HepG2 (cell line): Measurements from ENCODE around the gene DIRAS1. TPM values are rescaled to one million over a fixed set of nuclear protein-coding genes. Genes with fewer than 3 reads are reported as not detected.

ENCODE experiments used
- ETV6 ChIP-seq: sonication (generic); formaldehyde crosslinking; conservative IDR thresholded peaks from 2 replicates; pipeline ENCODE4 v1.4.0; 2020; ENCODE audit warnings: missing genetic modification reagents
- FOXJ3 ChIP-seq: sonication (generic); formaldehyde crosslinking; IDR thresholded peaks from 2 replicates; pipeline ENCODE4 v1.4.0; 2020; ENCODE audit warnings: missing genetic modification reagents, mild to moderate bottlenecking, borderline replicate concordance
- HDAC6 ChIP-seq: fragments of 200-600 bp; sonication (generic); IDR thresholded peaks from 2 replicates; pipeline ENCODE4 v1.7.0; 2017; ENCODE audit warnings: mild to moderate bottlenecking, antibody characterized with exemption, low read length, low read depth
- KDM2A ChIP-seq: sonication (generic); formaldehyde crosslinking; IDR thresholded peaks from 2 replicates; pipeline ENCODE4 v1.4.0; 2020; ENCODE audit warnings: low read depth, missing genetic modification reagents, borderline replicate concordance
- MEIS1 ChIP-seq: sonication (generic); formaldehyde crosslinking; IDR thresholded peaks from 2 replicates; pipeline ENCODE4 v1.9.0; 2021; ENCODE audit warnings: mild to moderate bottlenecking, missing genetic modification reagents, moderate library complexity, borderline replicate concordance
- NR2F6 ChIP-seq, 2 experiments: IDR thresholded peaks; 2 replicates each; pipeline ENCODE4 v1.6.1; 2016; ENCODE audit warnings: antibody characterized with exemption in 1 of 2, mild to moderate bottlenecking in 1 of 2
- SMARCC2 ChIP-seq: fragments of 450-650 bp; IDR thresholded peaks from 2 replicates; pipeline ENCODE4 v1.6.1; 2017; ENCODE audit warnings: antibody characterized with exemption, mild to moderate bottlenecking
- SOX6 ChIP-seq, 2 experiments: fragments of 450-650 bp in 1 of 2; sonication (generic) in 1 of 2; formaldehyde crosslinking in 1 of 2; IDR thresholded peaks; 2 replicates each; pipeline versions ENCODE4 v1.4.0 to v1.6.1; 2017 to 2020; ENCODE audit warnings: antibody characterized with exemption in 1 of 2, mild to moderate bottlenecking in 1 of 2, missing genetic modification reagents in 1 of 2
- SPEN ChIP-seq: sonication (generic); formaldehyde crosslinking; IDR thresholded peaks from 2 replicates; pipeline ENCODE4 v1.5.1; 2020; ENCODE audit warnings: low read depth, mild to moderate bottlenecking, missing genetic modification reagents
- TARDBP ChIP-seq: sonication (generic); formaldehyde crosslinking; IDR thresholded peaks from 2 replicates; pipeline ENCODE4 v1.8.0; 2022; ENCODE audit warnings: mild to moderate bottlenecking, missing genetic modification reagents
- TCF12 ChIP-seq, 2 experiments: fragments of 450-650 bp in 1 of 2; sonication (generic) in 1 of 2; formaldehyde crosslinking in 1 of 2; IDR thresholded peaks; 2 replicates each; pipeline versions ENCODE4 v1.6.1 to v1.8.0; 2017 to 2022; ENCODE audit warnings: antibody characterized with exemption in 1 of 2, mild to moderate bottlenecking in 1 of 2, missing genetic modification reagents in 1 of 2, moderate library complexity in 1 of 2
- ZNF264 ChIP-seq: sonication (generic); formaldehyde crosslinking; IDR thresholded peaks from 2 replicates; pipeline ENCODE4 v1.4.0; 2020; ENCODE audit warnings: missing genetic modification reagents
- ZNF382 ChIP-seq: sonication (generic); formaldehyde crosslinking; IDR thresholded peaks from 2 replicates; pipeline ENCODE4 v1.5.0; 2020; ENCODE audit warnings: missing genetic modification reagents, mild to moderate bottlenecking, borderline replicate concordance
- ZNF44 ChIP-seq: sonication (generic); formaldehyde crosslinking; IDR thresholded peaks from 2 replicates; pipeline ENCODE4 v1.5.1; 2020; ENCODE audit warnings: mild to moderate bottlenecking, missing genetic modification reagents
- ZNF672 ChIP-seq: sonication (generic); formaldehyde crosslinking; IDR thresholded peaks from 2 replicates; pipeline ENCODE4 v1.8.1; 2022; ENCODE audit warnings: missing genetic modification reagents
- polyA plus RNA-seq, 8 experiments: library from polyadenylated mRNA; depleted of rRNA in 3 of 8; stranded (reverse) in 7 of 8; unstranded in 1 of 8; fragments of >200 nt; fragmentation: Illumina TruSeq in 4 of 8; extraction: Trizol in 4 of 8; gene quantifications; 2 replicates each; pipeline versions ENCODE4 v1.2.1 to v1.2.3, GENCODE V29; 2011 to 2016; ENCODE audit warnings: low read depth in 4 of 8, missing spikeins in 1 of 8, mixed read lengths in 1 of 8; ENCODE audit not compliant: insufficient read depth in 1 of 8
- total RNA-seq, 5 experiments: library from RNA; depleted of rRNA; stranded (reverse); fragments of >200 nt; fragmentation: Illumina TruSeq; extraction: Trizol; gene quantifications; 2 replicates each; pipeline ENCODE4 v1.2.3, GENCODE V29; 2016; ENCODE audit warnings: low read depth in 1 of 5
- TF ChIP-seq, protein P1 (sequence below): sonication (generic); formaldehyde crosslinking; IDR thresholded peaks from 2 replicates; pipeline ENCODE4 v1.4.0; 2020; ENCODE audit warnings: missing genetic modification reagents
- TF ChIP-seq, protein P2 (sequence below): sonication (generic); formaldehyde crosslinking; IDR thresholded peaks from 2 replicates; pipeline ENCODE4 v1.4.0; 2020; ENCODE audit warnings: low read depth, mild to moderate bottlenecking, missing genetic modification reagents
- TF ChIP-seq, protein P3 (sequence below): sonication (generic); formaldehyde crosslinking; IDR thresholded peaks from 2 replicates; pipeline ENCODE4 v1.5.1; 2020; ENCODE audit warnings: mild to moderate bottlenecking, missing genetic modification reagents, moderate library complexity
- TF ChIP-seq, protein P4 (sequence below): IDR thresholded peaks from 2 replicates; pipeline ENCODE4 v1.6.1; 2016; ENCODE audit warnings: missing compliant biosample characterization, missing genetic modification reagents, borderline replicate concordance
- TF ChIP-seq, protein P5 (sequence below): sonication (generic); formaldehyde crosslinking; IDR thresholded peaks from 2 replicates; pipeline ENCODE4 v1.5.0; 2020; ENCODE audit warnings: missing genetic modification reagents

DIRAS1 gene
- total and polyA plus RNA-seq, 2 of the 13 experiments (the other 11 are each of a cell fraction or from before 2014, with no cell fraction given) = 0.97 to 1.8 TPM

DNA sequence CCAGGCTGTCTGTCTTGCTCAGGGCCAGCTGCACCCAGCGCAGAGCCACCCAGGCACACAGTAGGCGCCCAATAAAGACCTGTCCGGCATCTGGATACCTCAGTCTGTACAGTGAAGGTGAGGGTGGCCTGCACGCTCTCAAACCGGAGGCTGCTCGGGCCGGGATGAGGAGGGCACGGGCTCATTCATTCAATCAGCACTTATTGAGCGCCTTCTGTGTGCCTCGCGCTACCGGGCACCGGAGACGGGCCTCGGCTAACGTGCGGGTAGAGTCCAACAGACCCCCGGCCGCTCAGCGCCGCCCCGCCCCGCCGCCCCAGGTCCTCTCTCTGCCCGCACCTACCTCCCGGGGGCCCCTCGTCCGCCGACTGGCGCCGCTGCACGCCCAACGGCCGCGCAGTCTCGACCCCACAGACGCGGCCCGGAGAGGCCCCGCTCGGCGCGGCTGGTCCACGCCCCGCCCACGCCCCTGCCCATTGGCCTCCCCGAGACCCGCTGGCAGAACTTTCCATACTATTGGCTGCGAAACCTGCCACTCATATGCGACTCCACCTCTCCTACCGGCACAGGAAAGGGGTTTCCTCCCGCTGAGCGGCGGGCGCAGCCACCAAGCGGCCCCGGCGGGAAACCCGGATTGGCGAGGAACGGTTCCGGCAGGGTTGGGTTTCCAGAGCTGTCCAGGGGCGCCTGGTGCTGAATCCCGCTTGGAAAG, 18.6 kb upstream of the DIRAS1 start, which contains the start of gene SLC39A3 (continued):
- TF ChIP-seq ZNF44 (CRISPR knock-in tag) (peak; percentile 81; the same call in 1 of the 2 replicates), SMARCC2 (no peak), SOX6 (IDR thresholded peaks at IDR 0.05) (no peak), SOX6 (CRISPR knock-in tag; IDR thresholded peaks at IDR 0.05) (peak; percentile 26; the same call in 1 of the 2 replicates), ZNF382 (no peak), MEIS1 (CRISPR knock-in tag) (peak; percentile 73; the same call in 1 of the 2 replicates), ETV6 (peak; percentile 99), KDM2A (CRISPR knock-in tag) (peak; percentile 98), ZNF264 (CRISPR knock-in tag) (peak; percentile 83; the same call in 1 of the 2 replicates), TARDBP (CRISPR knock-in tag) (peak; percentile 94), TCF12 (IDR thresholded peaks at IDR 0.05) (no peak), TCF12 (CRISPR knock-in tag; IDR thresholded peaks at IDR 0.05) (0 out of 2 replicates have a peak, but pooled peaks have one; percentile 67), ZNF672 (peak; percentile 80; the same call in 1 of the 2 replicates), FOXJ3 (no peak; the same call in 1 of the 2 replicates), SPEN (CRISPR knock-in tag) (peak; percentile 94), NR2F6 (IDR thresholded peaks at IDR 0.05) (peak; percentile 36; the same call in 1 of the 2 replicates), NR2F6 (CRISPR knock-in tag; IDR thresholded peaks at IDR 0.05) (peak; percentile 71), HDAC6 (no peak)
- TF ChIP-seq, protein P1, sequence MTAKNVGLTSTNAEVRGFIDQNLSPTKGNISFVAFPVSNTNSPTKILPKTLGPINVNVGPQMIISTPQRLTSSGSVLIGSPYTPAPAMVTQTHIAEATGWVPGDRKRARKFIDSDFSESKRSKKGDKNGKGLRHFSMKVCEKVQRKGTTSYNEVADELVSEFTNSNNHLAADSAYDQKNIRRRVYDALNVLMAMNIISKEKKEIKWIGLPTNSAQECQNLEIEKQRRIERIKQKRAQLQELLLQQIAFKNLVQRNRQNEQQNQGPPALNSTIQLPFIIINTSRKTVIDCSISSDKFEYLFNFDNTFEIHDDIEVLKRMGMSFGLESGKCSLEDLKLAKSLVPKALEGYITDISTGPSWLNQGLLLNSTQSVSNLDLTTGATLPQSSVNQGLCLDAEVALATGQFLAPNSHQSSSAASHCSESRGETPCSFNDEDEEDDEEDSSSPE (CRISPR knock-in tag) = peak; percentile 84
- TF ChIP-seq, protein P2, sequence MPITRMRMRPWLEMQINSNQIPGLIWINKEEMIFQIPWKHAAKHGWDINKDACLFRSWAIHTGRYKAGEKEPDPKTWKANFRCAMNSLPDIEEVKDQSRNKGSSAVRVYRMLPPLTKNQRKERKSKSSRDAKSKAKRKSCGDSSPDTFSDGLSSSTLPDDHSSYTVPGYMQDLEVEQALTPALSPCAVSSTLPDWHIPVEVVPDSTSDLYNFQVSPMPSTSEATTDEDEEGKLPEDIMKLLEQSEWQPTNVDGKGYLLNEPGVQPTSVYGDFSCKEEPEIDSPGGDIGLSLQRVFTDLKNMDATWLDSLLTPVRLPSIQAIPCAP (CRISPR knock-in tag) = no peak; the same call in 1 of the 2 replicates
- TF ChIP-seq, protein P3, sequence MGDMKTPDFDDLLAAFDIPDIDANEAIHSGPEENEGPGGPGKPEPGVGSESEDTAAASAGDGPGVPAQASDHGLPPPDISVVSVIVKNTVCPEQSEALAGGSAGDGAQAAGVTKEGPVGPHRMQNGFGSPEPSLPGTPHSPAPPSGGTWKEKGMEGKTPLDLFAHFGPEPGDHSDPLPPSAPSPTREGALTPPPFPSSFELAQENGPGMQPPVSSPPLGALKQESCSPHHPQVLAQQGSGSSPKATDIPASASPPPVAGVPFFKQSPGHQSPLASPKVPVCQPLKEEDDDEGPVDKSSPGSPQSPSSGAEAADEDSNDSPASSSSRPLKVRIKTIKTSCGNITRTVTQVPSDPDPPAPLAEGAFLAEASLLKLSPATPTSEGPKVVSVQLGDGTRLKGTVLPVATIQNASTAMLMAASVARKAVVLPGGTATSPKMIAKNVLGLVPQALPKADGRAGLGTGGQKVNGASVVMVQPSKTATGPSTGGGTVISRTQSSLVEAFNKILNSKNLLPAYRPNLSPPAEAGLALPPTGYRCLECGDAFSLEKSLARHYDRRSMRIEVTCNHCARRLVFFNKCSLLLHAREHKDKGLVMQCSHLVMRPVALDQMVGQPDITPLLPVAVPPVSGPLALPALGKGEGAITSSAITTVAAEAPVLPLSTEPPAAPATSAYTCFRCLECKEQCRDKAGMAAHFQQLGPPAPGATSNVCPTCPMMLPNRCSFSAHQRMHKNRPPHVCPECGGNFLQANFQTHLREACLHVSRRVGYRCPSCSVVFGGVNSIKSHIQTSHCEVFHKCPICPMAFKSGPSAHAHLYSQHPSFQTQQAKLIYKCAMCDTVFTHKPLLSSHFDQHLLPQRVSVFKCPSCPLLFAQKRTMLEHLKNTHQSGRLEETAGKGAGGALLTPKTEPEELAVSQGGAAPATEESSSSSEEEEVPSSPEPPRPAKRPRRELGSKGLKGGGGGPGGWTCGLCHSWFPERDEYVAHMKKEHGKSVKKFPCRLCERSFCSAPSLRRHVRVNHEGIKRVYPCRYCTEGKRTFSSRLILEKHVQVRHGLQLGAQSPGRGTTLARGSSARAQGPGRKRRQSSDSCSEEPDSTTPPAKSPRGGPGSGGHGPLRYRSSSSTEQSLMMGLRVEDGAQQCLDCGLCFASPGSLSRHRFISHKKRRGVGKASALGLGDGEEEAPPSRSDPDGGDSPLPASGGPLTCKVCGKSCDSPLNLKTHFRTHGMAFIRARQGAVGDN (CRISPR knock-in tag) = peak; percentile 82
- TF ChIP-seq, protein P4, sequence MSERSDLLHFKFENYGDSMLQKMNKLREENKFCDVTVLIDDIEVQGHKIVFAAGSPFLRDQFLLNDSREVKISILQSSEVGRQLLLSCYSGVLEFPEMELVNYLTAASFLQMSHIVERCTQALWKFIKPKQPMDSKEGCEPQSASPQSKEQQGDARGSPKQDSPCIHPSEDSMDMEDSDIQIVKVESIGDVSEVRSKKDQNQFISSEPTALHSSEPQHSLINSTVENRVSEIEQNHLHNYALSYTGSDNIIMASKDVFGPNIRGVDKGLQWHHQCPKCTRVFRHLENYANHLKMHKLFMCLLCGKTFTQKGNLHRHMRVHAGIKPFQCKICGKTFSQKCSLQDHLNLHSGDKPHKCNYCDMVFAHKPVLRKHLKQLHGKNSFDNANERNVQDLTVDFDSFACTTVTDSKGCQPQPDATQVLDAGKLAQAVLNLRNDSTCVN (CRISPR knock-in tag) = peak; percentile 92; the same call in 1 of the 2 replicates
- TF ChIP-seq, protein P5, sequence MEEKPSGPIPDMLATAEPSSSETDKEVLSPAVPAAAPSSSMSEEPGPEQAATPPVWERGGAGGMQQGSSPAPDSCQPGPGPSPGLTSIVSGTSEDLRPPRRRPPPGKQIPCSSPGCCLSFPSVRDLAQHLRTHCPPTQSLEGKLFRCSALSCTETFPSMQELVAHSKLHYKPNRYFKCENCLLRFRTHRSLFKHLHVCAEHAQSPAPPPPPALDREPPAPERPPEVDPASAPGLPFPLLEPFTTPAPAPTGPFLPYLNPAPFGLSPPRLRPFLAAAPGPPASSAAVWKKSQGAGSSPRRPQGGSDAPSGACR (CRISPR knock-in tag) = peak; percentile 97
